GM18868 (cell line): ENCODE data around the gene SPATA13.
"Not testable (repeated sequence)": the region's sequence is repeated elsewhere in the genome, so short reads cannot be mapped to it uniquely, and the experiment has no call there.

ENCODE experiments used
- ATAC-seq: cut with Tn5 transposase; IDR thresholded peaks from one replicate; pipeline ENCODE4 v1.9.1; 2021; ENCODE audit warnings: mild to moderate bottlenecking, moderate library complexity; ENCODE audit not compliant: unreplicated experiment

Gene SPATA13

DNA sequence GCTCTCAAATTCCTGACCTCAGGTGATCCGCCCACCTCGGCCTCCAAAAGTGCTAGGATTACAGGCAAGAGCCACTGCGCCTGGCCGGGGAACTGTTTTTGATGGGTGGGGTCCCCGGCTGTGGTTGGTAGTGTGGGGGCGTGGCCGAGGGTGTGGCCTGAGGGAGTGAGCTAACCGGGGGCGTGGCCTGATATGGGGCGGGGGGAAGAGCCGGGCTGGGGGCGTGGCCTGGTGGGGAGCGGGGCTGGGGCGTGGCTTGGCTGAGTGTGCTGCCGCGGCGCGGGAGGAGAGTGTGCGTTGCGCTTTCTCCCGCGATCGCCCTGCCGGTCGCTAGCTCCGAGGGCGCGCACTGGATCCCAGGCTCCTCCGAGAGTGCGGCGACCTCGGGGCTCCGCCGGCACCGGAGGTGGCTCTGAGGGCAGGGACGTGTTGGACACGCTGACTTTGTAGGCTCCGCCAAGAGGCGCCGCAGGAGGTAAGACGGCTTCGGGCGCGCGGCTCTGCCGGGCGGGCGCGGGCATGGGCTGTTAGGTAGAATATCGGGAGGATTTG lies at the start of gene SPATA13:
Gene SPATA13, plus strand, starts transcription at position 263 of the 552 bp plus-strand sequence. CDS start 62,210 bp downstream, outside the sequence.
- peak; percentile 84 for ATAC-seq

DNA sequence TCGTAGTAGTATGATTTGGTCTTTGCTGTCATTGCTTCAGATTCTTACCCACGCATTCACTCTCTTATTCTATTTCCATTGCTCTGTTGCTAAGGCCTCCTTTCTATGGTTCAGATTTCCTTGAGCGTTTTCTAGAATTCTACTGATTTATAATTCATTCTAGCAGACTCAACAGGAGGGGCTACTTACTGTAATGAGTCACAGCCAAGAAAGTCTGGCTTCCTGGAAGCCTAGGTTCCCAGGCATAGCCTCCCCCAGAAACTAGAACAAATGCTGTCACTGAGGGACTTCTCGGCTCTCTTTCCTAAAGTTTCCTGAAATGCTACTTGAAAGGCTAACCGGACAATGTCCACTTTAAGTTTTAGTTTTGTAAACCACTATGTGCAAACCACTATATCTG lies 47.7 kb upstream of the SPATA13 start:
- no peak for ATAC-seq

GRCh38 chr13:24115671-24116070 lies 44.8 kb upstream of the SPATA13 start:
- ATAC-seq: no peak

GRCh38 chr13:24116131-24116530 lies 44.4 kb upstream of the SPATA13 start:
- no peak for ATAC-seq

GRCh38 chr13:24118576-24118975 lies 41.9 kb upstream of the SPATA13 start:
- ATAC-seq: no peak

- ATAC-seq: no peak
Observed at GRCh38 chr13:24119626-24120508, 40.7 kb upstream of the SPATA13 start.

DNA sequence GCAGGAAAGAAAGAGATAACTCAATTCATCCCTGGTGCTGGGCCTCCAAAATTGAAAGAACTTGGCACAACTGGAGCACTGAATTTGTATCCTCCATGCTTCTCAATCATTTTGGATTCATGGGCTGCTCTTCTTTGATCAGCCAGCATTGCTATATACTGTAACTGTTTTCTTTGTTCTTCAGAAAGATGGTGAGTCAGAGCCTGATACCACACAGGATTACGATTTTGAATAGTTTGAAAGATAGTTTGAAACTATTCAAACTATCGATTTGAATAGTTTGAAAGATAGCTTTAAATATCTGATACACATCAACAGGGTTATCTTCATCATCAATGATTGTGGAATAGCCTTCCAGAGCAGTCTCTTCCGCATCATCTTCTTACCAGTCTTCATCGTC lies 38.5 kb upstream of the SPATA13 start:
- ATAC-seq: not testable (repeated sequence)

DNA sequence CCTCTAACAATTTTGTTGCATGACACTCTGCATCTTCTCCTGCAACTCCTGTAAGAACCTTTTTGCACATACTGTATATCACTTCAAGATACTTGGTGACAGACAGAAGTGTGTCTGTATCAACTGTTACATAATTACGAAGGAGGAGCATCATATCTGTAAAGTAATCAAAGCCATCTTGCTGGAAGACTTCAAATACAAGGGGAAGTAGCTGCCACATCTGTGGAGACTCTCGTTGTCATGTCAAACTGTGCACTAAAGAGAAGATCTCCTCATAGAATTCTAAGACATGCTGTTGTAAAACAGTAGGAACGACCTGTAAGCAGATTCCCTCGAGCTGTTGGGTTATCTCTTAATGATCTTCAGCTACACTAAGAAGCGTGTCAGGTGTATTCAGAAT lies 38.0 kb upstream of the SPATA13 start:
- ATAC-seq: no peak

DNA sequence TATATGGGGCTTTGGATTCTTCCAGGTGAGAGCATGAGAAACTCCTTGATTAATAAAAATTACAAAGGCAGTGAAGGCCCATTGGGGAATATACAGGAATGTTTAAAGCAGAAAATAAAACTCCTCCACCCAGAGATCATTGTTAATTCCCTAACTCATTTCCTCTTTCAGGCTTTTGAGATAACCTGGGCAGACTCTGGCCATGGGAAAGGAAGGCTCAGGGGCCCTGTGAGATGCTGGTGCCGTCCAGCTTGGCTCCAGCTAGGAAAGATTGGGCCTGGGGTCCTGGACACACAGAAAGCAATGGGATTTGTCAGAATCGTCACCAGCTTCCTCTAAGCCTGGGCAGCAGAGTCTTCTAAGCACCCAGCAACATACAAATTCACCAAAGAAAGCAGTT lies 36.8 kb upstream of the SPATA13 start:
- ATAC-seq: no peak

DNA sequence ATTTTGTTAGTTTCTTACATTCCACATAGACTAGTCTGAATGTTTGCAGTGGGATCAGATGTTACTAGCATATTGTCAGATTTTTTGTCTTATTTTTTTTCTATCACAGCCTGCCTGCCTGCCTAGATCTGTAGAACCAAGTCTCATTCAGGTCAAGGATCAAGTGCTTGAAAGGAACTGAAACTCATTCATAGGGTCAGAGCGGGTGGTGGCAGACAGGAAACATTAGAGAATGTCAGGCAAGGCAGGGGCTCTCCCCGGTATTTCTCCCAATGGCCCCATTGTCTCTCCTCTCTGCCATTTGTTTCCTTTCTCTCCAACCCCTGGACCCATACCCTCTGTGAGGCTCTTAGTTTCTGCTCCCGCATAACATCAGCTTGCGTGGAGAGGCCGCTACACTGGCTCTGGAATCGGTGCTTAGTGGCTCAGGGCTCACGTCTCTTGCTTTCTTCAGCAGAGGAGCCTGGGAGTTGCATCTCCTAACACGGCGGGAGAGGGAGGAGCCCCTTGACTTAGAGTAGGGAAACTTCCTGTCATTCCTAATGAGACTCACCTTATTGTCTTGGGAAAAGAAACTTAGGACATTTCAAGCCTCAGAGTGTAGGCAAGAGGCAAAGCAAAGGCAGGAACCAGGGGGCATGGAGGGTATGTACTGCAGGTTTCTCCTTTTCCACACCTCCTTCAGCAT lies 35.6 kb upstream of the SPATA13 start:
- peak; percentile 86 for ATAC-seq

DNA sequence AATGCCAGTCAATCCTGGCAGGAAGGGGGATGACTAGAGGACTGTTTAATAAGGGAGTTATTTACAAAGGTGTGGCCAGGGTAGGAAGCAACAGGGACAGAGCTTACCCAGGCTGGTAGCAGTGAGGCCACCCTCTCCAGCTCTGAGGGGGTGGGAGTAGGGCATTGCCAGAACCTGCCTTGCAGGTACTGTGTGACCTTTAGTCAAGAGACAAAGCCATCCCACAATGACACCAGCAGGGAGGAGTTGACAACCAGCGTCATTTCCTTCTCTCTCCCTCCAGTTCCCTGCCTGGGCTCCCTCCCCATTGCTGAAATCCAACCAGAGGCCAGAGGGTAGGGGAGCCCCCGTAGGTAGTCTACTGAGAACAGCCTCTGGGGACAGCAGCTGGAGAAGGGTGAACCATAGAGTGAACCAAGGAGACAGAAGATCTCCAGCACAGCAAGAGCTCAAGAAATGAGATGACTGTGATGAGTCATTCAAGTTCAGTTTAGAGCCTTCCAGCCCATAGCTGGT lies 33.3 kb upstream of the SPATA13 start:
- ATAC-seq: peak; percentile 74

DNA sequence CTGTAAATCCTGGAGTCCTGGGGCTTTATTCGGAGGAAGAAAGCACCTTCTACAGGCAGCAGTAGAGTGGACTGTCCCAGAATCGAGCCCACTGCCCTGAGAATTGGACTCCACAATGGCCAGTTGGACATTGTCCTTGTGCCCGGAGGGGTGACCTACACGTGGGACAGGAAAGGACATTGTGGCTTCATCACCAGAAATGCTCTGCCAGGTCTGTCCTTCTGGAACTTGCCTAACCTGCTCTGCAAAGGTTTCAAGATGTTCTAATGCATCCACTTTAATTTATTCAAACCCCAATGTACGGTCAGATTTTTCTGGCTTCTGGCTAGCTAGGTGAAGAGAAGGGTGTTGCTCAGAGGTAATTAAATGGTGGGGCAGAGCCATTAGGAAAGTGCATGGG lies 32.4 kb upstream of the SPATA13 start:
- no peak for ATAC-seq

GRCh38 chr13:24128962-24129361 lies 31.6 kb upstream of the SPATA13 start:
- no peak for ATAC-seq

GRCh38 chr13:24129914-24130774 lies 30.4 kb upstream of the SPATA13 start:
- no peak for ATAC-seq

DNA sequence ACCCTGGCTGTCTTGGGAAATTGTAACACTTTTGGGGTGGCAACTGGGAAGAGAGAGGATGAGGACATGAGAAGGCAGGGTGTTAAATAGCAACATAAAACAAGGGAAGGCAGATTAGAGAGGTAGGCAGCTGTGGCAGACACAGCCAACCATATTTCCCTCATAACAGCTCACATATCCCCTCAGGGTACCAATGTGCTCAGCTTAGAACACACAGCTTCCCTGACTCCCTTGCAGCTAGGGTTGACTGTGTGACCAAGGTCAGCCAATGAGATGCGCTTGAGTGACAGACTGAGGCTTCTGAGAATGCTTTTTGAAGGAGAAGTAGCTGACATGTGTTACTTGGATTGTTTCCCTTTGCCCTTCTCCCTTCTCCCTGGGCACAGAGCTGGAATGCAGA lies 28.8 kb upstream of the SPATA13 start:
- no peak for ATAC-seq

DNA sequence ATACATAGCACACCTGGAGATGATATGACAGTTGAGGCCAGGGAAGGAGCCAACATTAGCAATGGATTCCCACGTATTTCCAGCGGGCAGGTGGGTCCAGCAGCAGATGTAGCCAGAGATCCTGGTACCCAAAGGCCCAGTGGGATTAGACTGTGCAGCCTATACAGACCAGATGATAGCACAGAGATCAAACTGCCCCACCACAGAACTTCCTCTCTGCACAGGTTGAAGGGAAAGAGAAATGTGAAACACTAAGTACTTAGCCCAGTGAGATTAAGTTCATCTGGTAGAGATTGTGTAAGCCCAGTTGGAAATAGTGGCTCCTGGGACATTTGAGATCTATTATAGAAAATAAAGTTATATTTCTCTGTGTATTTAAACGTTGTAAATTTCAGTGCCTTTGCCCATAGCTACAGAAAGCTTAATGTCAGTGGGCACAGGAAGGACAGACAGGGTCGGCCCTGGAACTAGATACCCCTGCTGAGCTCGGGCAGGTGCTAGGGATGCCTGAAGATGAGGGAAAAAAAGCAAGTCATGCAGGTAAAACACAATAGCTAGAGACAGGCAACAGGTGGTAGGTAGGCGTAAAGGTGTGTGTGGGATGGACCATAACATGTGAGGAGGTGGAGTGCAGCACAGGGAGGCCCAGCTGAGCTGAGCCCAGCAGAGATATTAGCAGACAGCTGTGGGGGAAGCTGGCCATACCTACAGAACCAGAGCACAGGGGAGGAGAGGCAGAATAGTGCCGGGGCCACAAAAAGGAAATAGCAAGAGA lies 27.3 kb upstream of the SPATA13 start:
- ATAC-seq: no peak

DNA sequence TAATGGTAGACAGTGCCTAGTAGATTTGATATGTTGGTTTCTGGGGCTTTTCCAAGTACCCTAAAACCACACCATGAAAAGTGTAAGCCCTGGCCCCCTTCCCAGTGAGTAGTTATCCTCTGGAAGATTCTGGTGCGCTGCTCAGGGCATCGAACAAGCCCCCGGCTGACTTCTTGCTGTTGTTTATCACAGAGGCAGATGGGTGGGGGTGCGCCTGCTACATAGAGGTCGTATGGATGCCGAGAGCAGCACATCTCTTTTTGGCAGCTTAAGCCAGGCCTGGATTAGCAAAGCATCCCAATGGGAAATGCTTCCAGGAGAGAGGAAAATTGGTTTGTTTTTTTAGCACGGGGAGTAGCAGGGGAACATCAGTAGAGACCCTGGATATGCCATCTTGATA lies 26.3 kb upstream of the SPATA13 start:
- no peak for ATAC-seq

DNA sequence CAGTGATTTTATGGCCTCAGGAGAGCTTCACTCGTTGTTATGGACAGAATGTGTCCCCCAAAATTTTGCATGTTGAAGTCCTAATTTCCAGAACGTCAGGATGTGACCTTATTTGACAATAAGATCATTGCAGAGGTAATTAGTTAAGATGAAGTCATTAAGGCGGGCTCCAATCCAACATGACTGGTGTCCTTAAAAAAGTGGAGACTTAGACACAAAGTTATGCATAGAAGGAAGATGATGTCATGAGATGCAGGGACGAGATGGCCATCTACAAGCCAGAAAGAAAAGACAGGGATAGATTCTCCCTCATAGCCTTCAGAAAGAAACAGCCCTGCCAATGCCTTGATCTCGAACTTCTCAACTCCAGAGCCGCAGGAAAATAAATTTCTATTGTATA lies 25.8 kb upstream of the SPATA13 start:
- no peak for ATAC-seq

GRCh38 chr13:24135674-24136300 lies 24.7 kb upstream of the SPATA13 start:
- no peak for ATAC-seq

DNA sequence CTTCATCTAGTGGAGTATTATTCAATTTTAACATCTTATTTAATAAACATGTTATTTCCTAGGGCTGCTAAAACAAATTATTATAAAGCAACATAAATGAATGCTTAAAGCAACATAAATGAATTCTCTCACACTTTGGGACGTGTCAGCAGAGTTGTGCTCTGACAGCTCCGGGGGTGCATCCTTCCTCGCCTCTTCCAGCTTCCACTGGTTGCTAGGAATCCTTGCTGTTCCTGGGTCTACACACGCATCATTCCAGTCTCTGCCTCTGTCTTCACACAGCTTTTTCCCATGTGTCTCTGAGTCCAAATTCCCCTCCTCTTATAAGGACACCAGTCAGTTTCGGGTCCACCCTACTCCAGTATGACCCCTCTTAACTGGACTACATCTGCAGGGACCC lies 21.6 kb upstream of the SPATA13 start:
- ATAC-seq: no peak
